ENCODE data around the gene FAM110C. TPM values are rescaled to one million over a fixed set of nuclear protein-coding genes. Genes with fewer than 3 reads are reported as not detected.

The FAM110C gene
- total and polyA plus RNA-seq, 2 of the 8 experiments (the other 6 are each of a cell fraction or from before 2014, with no cell fraction given): 4.8 to 13.2 TPM

DNA sequence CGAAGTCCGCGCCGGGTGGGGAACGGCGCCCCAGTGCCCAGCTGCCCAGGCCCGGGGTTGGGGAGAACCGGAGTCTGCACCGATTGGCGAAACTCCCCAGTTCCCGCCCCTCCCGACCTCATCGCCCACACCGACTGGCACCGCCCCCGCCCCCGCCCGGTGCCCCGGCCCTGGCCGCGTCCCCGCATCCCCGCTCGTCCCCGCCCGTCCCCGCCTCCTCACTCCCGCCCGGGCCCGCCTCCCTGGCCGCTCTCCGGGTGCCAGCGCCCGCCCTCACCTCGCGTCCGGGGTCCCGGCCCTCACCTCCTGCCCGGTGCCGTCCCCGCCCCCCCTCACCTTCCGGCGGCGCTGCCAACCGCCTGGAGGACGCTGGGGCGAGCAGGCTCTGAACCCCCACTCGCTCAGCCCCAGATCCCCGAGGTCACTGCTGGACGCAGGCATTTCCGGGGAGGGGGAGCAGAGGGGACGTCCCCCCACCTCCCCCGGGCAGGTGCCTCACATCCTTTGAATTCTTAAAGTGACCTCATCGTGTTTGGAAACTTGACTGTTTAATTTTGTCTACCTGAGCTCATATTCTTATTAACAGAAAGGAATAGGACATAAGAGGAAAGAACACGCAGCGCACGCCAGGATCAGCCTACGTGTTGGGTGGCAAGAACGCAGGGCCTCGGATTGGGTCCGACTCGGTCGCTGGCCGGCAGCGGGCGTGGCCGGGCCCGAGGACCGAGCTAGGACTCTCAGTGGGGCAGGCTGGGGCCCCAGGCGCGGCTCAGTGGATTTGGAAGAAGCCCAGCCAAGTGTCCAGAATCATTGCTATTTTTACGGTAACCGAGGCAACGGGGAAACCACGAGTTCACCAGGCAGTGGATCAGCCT lies at the start of gene FAM110C (continued):
- TF ChIP-seq, protein P1, sequence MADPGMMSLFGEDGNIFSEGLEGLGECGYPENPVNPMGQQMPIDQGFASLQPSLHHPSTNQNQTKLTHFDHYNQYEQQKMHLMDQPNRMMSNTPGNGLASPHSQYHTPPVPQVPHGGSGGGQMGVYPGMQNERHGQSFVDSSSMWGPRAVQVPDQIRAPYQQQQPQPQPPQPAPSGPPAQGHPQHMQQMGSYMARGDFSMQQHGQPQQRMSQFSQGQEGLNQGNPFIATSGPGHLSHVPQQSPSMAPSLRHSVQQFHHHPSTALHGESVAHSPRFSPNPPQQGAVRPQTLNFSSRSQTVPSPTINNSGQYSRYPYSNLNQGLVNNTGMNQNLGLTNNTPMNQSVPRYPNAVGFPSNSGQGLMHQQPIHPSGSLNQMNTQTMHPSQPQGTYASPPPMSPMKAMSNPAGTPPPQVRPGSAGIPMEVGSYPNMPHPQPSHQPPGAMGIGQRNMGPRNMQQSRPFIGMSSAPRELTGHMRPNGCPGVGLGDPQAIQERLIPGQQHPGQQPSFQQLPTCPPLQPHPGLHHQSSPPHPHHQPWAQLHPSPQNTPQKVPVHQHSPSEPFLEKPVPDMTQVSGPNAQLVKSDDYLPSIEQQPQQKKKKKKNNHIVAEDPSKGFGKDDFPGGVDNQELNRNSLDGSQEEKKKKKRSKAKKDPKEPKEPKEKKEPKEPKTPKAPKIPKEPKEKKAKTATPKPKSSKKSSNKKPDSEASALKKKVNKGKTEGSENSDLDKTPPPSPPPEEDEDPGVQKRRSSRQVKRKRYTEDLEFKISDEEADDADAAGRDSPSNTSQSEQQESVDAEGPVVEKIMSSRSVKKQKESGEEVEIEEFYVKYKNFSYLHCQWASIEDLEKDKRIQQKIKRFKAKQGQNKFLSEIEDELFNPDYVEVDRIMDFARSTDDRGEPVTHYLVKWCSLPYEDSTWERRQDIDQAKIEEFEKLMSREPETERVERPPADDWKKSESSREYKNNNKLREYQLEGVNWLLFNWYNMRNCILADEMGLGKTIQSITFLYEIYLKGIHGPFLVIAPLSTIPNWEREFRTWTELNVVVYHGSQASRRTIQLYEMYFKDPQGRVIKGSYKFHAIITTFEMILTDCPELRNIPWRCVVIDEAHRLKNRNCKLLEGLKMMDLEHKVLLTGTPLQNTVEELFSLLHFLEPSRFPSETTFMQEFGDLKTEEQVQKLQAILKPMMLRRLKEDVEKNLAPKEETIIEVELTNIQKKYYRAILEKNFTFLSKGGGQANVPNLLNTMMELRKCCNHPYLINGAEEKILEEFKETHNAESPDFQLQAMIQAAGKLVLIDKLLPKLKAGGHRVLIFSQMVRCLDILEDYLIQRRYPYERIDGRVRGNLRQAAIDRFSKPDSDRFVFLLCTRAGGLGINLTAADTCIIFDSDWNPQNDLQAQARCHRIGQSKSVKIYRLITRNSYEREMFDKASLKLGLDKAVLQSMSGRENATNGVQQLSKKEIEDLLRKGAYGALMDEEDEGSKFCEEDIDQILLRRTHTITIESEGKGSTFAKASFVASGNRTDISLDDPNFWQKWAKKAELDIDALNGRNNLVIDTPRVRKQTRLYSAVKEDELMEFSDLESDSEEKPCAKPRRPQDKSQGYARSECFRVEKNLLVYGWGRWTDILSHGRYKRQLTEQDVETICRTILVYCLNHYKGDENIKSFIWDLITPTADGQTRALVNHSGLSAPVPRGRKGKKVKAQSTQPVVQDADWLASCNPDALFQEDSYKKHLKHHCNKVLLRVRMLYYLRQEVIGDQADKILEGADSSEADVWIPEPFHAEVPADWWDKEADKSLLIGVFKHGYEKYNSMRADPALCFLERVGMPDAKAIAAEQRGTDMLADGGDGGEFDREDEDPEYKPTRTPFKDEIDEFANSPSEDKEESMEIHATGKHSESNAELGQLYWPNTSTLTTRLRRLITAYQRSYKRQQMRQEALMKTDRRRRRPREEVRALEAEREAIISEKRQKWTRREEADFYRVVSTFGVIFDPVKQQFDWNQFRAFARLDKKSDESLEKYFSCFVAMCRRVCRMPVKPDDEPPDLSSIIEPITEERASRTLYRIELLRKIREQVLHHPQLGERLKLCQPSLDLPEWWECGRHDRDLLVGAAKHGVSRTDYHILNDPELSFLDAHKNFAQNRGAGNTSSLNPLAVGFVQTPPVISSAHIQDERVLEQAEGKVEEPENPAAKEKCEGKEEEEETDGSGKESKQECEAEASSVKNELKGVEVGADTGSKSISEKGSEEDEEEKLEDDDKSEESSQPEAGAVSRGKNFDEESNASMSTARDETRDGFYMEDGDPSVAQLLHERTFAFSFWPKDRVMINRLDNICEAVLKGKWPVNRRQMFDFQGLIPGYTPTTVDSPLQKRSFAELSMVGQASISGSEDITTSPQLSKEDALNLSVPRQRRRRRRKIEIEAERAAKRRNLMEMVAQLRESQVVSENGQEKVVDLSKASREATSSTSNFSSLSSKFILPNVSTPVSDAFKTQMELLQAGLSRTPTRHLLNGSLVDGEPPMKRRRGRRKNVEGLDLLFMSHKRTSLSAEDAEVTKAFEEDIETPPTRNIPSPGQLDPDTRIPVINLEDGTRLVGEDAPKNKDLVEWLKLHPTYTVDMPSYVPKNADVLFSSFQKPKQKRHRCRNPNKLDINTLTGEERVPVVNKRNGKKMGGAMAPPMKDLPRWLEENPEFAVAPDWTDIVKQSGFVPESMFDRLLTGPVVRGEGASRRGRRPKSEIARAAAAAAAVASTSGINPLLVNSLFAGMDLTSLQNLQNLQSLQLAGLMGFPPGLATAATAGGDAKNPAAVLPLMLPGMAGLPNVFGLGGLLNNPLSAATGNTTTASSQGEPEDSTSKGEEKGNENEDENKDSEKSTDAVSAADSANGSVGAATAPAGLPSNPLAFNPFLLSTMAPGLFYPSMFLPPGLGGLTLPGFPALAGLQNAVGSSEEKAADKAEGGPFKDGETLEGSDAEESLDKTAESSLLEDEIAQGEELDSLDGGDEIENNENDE (IDR thresholded peaks at IDR 0.05; ENCODE audit: insufficient replicate concordance, low read length): no peak
- TF ChIP-seq SUZ12 (IDR thresholded peaks at IDR 0.05; ENCODE audit: low read length) (no peak), CREB1 (IDR thresholded peaks at IDR 0.05) (peak; percentile 39; the same call in 1 of the 2 replicates), SP4 (IDR thresholded peaks at IDR 0.05; ENCODE audit: low read length) (no peak), CHD2 (IDR thresholded peaks at IDR 0.05; ENCODE audit: low read length) (no peak), EZH2 (IDR thresholded peaks at IDR 0.05; ENCODE audit: low read depth, low read length, severe bottlenecking) (no peak), HDAC6 (IDR thresholded peaks at IDR 0.05; ENCODE audit: low read depth, low read length) (no peak), BRCA1 (IDR thresholded peaks at IDR 0.05; ENCODE audit: low read depth, low read length) (no peak), CTBP2 (IDR thresholded peaks at IDR 0.05; ENCODE audit: borderline replicate concordance, insufficient read depth, insufficient read length, low read length) (no peak)
